GM12891 (cell line): ENCODE results near the gene RNF220.

Experiments
- POLR2A ChIP-seq: IDR thresholded peaks from 2 replicates; pipeline ENCODE4 v1.6.1; 2011; ENCODE audit warnings: low read depth, low read length, control low read depth
- POLR2AphosphoS5 ChIP-seq: IDR thresholded peaks from 2 replicates; pipeline ENCODE4 v1.6.1; 2011; ENCODE audit warnings: low read depth, low read length, control low read depth

- no peak for TF ChIP-seq POLR2A
- TF ChIP-seq POLR2AphosphoS5 = no peak
Observed at GRCh38 chr1:44662683-44663030, 257.6 kb downstream of the RNF220 start.
